GM18873 (cell line): Measurements from ENCODE around the gene ATG2B.

Source experiments
- ATAC-seq: cut with Tn5 transposase; IDR thresholded peaks from one replicate; pipeline ENCODE4 v1.9.1; 2021; ENCODE audit warnings: mild to moderate bottlenecking, moderate library complexity, moderate number of reproducible peaks; ENCODE audit not compliant: unreplicated experiment, low FRiP score

ATG2B gene

DNA sequence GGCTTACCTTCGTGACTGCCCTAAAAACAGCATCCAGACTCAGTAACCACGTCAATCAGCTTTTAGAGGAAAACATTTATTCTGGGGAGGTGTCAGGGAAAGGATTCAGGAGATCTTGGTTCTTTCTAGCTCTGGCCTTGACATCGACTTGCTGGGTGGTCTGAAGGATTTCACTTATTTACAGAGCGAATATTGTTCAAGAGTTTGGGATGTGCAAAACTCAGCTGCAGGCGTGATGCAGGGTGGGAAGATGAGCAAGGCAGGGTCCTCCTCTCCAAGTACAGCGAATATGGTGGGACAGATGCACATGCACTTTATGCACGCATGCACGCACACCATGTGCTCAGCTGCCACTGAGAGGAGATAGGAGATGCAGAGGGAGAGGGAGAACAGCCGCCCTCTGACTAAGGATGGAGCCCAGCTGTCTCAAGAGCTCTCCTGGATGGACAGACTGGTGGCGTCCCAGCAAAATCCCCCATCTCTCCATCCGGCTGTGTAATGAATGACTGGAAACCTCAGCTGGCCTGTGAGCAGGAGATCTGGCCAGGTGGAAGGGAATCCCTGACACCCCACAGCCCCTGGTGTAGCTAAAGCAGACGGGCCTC, 131.5 kb downstream of the ATG2B start:
- no peak for ATAC-seq

GRCh38 chr14:96231056-96231455, 132.1 kb downstream of the ATG2B start:
- ATAC-seq = no peak

GRCh38 chr14:96229315-96229714, 133.8 kb downstream of the ATG2B start:
- no peak for ATAC-seq
